Fibroblast of skin of right quadriceps (primary cell): Measurements from ENCODE around the gene TMEM14B.
"Not testable (repeated sequence)": the region's sequence is repeated elsewhere in the genome, so short reads cannot be mapped to it uniquely, and the experiment has no call there.

Experiments used
- DNase-seq: peaks from one replicate; pipeline ENCODE4 v3.0.0-alpha.2; 2013

TMEM14B gene

DNA sequence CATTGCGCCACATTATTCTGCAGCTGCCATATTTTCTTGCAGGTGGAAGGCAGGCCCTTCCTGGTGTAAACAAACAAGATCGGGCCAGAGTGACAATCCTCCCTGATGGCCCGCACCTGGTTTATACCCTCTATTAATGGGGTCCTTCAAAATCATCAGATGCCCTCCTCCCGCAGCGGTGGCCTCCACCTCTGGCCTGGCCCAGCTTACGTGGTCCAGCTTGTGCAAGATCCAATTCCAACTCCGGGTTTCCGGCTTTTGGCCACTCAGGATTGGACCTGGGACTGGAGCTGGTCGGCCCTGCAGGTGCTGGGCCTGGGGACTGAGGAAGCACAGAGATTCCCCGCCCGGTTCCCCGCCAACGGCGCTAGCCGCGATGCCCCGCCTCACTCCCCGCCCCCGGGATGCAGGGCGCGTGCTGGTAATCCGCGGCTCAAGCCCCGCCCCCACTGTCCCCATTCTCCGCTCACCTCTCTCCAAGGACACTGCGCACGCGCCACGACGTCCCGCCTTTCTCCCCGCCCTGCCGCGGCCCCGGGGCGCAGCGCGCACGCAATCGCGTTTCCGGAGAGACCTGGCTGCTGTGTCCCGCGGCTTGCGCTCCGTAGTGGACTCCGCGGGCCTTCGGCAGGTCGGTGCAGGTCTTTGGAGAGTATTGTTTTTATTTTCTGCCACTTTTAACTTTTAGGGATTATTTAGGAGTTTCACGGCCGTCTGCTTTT lies at the start of gene TMEM14B:
TMEM14B (plus strand) TSS at position 555 of the 722 bp plus-strand sequence. CDS start 1,441 bp downstream, outside the sequence.
- DNase-seq: peak; percentile 95

DNA sequence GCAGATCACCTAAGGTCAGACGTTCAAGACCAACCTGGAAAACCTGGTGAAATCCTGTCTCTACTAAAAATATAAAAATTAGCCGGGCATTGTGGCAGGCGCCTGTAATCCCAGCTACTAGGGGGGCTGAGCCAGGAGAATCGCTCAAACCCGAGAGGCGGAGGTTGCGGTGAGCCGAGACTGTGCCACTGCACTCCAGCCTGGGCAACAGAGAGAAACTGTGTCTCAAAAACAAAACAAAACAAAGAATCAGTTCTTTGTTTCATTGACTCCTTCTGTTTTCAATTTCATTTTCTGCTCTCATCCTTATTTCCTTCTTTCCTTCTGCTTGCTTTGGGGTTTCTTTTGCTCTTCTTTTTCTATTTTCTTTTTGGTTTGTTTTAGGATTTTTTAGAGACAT lies 33.6 kb upstream of the TMEM14B start:
- no peak for DNase-seq

DNA sequence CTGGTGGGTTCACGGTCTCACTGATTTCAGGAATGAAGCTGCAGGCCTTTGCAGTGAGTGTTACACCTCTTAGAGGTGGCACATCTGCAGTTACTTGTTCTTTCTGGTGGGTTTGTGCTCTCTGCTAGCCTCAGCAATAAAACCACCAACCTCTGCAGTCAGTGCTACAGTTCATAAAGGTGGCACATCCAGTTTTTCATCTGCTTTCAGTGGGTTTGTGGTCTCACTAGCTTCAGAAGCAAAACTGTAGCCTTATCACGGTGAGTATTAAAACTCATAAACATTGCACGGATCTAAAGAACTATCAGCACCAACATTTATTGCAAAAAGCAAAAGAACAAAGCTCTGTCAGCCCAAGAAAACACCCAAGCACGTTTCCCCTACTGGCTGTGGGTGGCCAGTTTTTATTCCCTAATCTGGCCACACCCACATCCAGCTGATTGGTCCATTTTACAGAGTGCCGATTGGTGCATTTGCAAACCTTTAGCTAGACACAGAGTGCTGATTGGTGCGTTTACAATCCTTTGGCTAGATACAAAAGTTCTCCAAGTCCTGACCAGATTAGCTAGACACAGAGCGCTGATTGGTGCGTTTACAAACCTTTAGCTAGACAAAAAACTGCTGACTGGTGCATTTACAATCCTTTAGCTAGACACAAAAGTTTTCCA lies 28.2 kb upstream of the TMEM14B start:
- DNase-seq: peak; percentile 33

- no peak for DNase-seq
These were observed 27.7 kb upstream of the TMEM14B start for GRCh38 chr6:10719964-10720264.

- peak; percentile 20 for DNase-seq
These were observed 27.2 kb upstream of the TMEM14B start for GRCh38 chr6:10720265-10720959.

GRCh38 chr6:10720960-10721849 lies 26.4 kb upstream of the TMEM14B start:
- DNase-seq: not testable (repeated sequence)

DNA sequence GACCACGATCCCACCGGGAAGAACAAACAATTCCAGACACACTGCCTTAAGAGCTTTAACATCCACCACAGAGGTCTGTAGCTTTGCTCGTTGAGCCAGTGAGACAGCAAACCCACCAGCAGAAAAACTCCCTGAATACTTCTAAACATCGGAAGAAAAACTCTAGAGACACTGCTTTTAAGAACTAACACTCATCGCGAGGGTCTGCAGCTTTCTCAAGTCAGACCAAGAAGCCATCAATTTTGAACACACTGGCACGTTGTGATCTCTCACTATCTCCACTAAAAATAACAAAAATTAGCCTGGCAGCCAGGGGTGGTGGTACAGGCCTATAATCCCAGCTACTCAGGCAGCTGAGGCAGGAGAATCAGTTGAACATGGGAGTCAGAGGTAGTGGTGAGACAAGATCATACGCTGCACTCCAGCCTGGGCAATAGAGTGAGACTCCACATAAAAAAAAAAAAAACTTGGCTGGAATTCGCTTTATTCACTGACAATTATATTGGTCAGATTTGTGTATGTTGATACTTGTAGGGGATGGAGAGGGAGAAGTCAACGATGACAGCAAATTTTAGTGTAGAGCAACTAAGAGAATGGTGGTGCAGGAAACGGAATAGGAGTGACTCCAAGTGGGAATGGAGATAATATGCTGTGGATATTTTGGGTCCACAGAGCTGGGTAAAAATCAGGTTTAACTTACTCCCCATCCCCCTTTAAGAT lies 25.6 kb upstream of the TMEM14B start:
- DNase-seq: no peak

DNA sequence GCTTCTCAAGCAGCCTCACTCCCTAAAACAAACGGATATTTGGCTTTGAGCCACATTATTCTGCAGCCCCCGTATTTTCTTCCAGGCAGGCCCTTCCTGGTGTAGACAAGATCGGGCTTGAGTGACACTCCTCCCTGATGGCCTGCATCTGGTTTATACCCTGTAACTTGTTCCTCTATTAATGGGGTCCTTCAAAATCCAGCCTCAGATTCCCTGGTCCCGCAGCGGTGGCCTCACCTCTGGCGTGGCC lies 25.1 kb upstream of the TMEM14B start:
- no peak for DNase-seq

GRCh38 chr6:10722820-10723566 lies 24.6 kb upstream of the TMEM14B start, which contains the start of gene TMEM14C:
TMEM14C (plus strand) TSS chr6:10723070; CDS start chr6:10724614, 1,544 bp downstream.
- peak; percentile 96 for DNase-seq

DNA sequence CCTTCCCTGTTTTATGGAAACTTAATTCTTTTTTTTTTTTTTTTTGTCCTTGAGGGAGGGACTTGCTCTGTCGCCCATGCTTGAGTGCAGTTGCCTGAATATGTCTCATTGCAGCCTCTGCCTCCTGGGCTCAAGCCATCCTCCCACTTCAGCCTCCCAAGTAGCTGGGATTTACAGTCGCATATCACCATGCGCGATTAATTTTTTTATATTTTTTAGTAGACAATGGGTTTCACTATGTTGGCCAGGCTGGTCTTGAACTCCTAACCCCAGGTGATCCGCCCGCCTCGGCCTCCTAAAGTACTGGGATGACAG lies 24.1 kb upstream of the TMEM14B start:
- no peak for DNase-seq

- DNase-seq: no peak
These were observed 22.6 kb upstream of the TMEM14B start for GRCh38 chr6:10725044-10725443.

DNA sequence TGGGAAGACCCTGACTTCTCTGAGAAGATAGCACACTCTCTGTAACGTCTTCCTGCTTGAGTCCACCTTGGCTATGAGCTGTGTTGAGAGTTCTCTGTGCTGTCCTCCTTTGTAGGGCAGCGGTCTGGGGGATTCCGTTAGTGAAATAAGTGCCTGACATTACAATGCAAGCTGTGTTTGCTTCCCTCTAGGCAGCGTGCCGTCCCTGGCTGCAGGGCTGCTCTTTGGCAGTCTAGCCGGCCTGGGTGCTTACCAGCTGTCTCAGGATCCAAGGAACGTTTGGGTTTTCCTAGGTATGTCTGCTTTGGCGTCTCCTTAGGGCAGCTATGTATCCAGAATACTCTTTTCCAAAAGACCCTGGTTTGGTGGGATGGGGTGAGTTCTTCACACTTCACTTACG lies 21.9 kb upstream of the TMEM14B start:
- no peak for DNase-seq

GRCh38 chr6:10730254-10730653 lies 17.4 kb upstream of the TMEM14B start:
- no peak for DNase-seq

GRCh38 chr6:10733151-10733715 lies 14.4 kb upstream of the TMEM14B start:
- DNase-seq: no peak

GRCh38 chr6:10733863-10734262 lies 13.7 kb upstream of the TMEM14B start:
- no peak for DNase-seq

DNA sequence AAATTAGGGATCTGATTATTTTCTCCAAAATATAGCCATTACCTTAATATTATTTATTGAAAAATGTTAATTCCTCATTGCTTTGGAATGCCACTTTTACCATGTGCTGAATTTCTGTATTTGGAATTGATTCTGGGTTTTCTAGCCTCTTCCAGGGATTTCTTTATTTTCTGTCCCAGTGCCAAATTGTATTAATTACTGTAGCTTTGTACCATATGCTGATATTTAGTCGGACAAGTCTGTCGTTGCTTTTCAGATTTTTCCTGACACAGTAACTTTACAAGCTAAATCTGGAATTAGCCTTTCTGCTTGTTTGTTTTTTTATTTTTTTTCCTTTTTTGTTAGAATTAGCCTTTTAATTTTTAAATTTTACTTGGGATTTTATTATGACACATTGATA lies 10.9 kb upstream of the TMEM14B start:
- DNase-seq: no peak

DNA sequence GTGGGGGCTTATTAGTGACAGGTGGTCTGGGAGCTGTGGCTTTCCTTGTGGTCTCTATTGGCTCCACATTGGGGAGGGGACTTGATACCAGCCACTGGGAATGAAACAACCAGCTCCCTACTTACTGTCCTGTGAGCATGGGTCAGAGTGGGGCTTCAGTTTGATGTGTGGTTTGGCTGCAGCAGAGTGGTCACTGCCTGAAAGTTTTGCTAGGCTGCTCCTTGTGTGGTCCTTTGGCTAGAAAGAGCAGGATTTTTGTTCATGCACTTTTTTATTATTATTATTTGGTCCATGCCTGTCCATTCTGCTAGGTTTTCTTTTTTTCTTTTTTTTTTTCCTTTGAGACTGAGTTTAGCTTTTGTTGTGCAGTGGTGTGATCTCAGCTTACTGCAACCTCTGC lies 7.5 kb upstream of the TMEM14B start:
- no peak for DNase-seq

DNA sequence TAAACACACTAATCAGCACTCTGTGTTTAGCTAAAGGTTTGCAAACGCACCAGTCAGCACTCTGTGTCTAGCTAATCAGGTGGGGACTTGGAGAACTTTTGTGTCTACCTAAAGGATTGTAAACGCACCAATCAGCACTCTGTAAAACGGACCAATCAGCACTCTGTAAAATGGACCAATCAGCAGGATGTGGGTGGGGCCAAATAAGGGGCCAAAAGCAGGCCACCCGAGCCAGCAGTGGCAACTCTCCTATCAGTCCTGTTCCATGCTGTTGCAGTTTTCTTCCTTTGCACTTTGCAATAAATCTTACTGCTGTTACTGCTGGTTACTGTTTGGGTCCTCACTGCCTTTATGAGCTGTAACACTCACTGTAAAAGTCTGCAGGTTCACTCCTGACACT lies 6.0 kb upstream of the TMEM14B start:
- not testable (repeated sequence) for DNase-seq

- no peak for DNase-seq
These were observed 5.4 kb upstream of the TMEM14B start for GRCh38 chr6:10742251-10742650.

DNA sequence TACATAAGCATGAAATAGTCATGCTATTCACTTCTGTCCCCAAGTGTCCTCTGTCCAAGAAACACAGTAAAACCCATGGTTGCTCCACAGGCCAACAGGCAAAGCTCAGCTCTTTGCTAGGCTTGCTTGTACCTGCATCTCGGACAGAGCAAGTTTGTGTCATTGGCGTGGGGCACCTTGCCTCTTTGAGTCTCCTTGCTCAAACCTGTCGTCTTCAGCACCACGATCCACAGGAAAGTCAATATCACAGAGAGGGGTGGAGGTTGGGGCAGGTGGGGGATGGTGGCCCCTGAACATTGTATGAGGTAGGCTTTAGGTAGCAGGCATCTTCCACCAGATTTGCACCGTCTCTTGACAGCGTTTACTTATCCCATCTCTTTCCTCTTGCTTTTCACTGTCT lies 4.1 kb upstream of the TMEM14B start:
- DNase-seq: no peak

DNA sequence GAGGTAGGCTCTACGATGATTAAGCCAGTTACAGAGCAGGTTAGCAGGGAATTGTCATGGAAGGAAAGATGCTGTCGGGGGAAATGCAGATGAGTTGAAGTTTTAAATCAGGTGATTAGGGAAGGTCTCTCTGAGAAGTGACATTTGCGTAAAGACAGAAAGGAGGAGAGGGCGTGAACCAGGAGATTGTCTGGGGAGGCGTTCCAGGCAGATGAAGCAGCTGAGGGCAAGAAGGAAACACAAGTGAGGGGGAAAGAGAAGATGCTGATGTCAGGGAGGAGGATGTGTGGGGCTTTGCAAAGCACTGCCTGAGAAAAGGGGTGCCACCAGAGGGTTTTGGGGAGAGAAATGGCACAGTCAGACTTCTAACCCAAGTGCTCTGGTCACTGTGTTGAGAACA lies 2.5 kb upstream of the TMEM14B start:
- DNase-seq: no peak

DNA sequence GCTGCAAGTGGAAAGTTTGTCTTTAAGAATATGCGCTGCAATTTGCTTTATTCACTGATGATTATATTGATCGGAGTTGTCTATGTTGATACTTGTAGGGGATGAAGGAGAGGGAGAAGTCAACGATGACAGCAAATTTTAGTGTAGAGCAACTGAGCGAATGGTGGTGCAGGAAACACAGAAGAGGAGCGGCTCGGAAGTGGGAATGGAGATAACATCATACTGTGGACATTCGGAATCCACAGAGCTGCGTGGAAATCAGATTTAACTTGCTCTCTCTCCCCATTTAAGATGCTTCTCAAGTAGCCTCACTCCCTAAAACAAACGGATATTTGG lies 722 bp upstream of the TMEM14B start:
- no peak for DNase-seq
